GM10847 (cell line): ENCODE data around the gene MEF2D.
A peak's percentile ranks its signal among the peaks of the same experiment; 100 is the strongest.

ENCODE experiments used
- POLR2A ChIP-seq: IDR thresholded peaks from 2 replicates; pipeline ENCODE4 v1.6.1; 2011; ENCODE audit not compliant: insufficient read length; ENCODE audit errors: extremely low read depth

The MEF2D gene

GRCh38 chr1:156497078-156497742, 3.4 kb downstream of the MEF2D start:
- no peak for TF ChIP-seq POLR2A

GRCh38 chr1:156496211-156496761, 4.3 kb downstream of the MEF2D start:
- TF ChIP-seq POLR2A: no peak

- TF ChIP-seq POLR2A: no peak
These were observed 5.0 kb downstream of the MEF2D start for GRCh38 chr1:156495401-156496140.

GRCh38 chr1:156494309-156494895, 6.2 kb downstream of the MEF2D start:
- no peak for TF ChIP-seq POLR2A

GRCh38 chr1:156493742-156494141, 6.8 kb downstream of the MEF2D start:
- TF ChIP-seq POLR2A: no peak

GRCh38 chr1:156493154-156493631, 7.4 kb downstream of the MEF2D start:
- TF ChIP-seq POLR2A: no peak

GRCh38 chr1:156492591-156493080, 7.9 kb downstream of the MEF2D start:
- no peak for TF ChIP-seq POLR2A

GRCh38 chr1:156492013-156492590, 8.5 kb downstream of the MEF2D start:
- TF ChIP-seq POLR2A: no peak

- peak; percentile 54 for TF ChIP-seq POLR2A
These were observed 9.2 kb downstream of the MEF2D start for GRCh38 chr1:156491151-156491949.

- no peak for TF ChIP-seq POLR2A
These were observed 10.1 kb downstream of the MEF2D start for GRCh38 chr1:156490401-156491032.

GRCh38 chr1:156489935-156490293, 10.7 kb downstream of the MEF2D start:
- no peak for TF ChIP-seq POLR2A

- TF ChIP-seq POLR2A: peak; percentile 35
These were observed 11.2 kb downstream of the MEF2D start for GRCh38 chr1:156489166-156489934.

GRCh38 chr1:156488566-156489165, 11.9 kb downstream of the MEF2D start:
- no peak for TF ChIP-seq POLR2A
